Activated CD4-positive, alpha-beta T cell treated with anti-CD3 and anti-CD28 coated beads for 48 hours (primary cell): ENCODE measurements around the gene VWC2.
"Not testable (repeated sequence)": the region's sequence is repeated elsewhere in the genome, so short reads cannot be mapped to it uniquely, and the experiment has no call there.

Experiments
- DNase-seq: peaks from one replicate; pipeline ENCODE4 v3.0.0-alpha.2; 2020

VWC2 gene

GRCh38 chr7:49787980-49788379 lies 14.5 kb downstream of the VWC2 start:
- DNase-seq = no peak

- DNase-seq = no peak
Observed at GRCh38 chr7:49788455-49789059, 15.1 kb downstream of the VWC2 start.

- no peak for DNase-seq
Observed at GRCh38 chr7:49789736-49790135, 16.3 kb downstream of the VWC2 start.

GRCh38 chr7:49790209-49790608 lies 16.8 kb downstream of the VWC2 start:
- DNase-seq = no peak

GRCh38 chr7:49791088-49791741 lies 17.8 kb downstream of the VWC2 start:
- no peak for DNase-seq

GRCh38 chr7:49797987-49798660 lies 24.7 kb downstream of the VWC2 start:
- DNase-seq = no peak

- no peak for DNase-seq
Observed at GRCh38 chr7:49800031-49800430, 26.6 kb downstream of the VWC2 start.

GRCh38 chr7:49802600-49802999 lies 29.2 kb downstream of the VWC2 start:
- no peak for DNase-seq

GRCh38 chr7:49803812-49804211 lies 30.4 kb downstream of the VWC2 start:
- DNase-seq = no peak

- DNase-seq = no peak
Observed at GRCh38 chr7:49805371-49806007, 32.1 kb downstream of the VWC2 start.

GRCh38 chr7:49812534-49812933 lies 39.1 kb downstream of the VWC2 start:
- DNase-seq = no peak

GRCh38 chr7:49817279-49817678 lies 43.8 kb downstream of the VWC2 start:
- no peak for DNase-seq

GRCh38 chr7:49821181-49821580 lies 47.7 kb downstream of the VWC2 start:
- DNase-seq = no peak

GRCh38 chr7:49822856-49823255 lies 49.4 kb downstream of the VWC2 start:
- no peak for DNase-seq

GRCh38 chr7:49823566-49823965 lies 50.1 kb downstream of the VWC2 start:
- DNase-seq = no peak

GRCh38 chr7:49839863-49840645 lies 66.6 kb downstream of the VWC2 start:
- DNase-seq = no peak

GRCh38 chr7:49840751-49841405 lies 67.4 kb downstream of the VWC2 start:
- DNase-seq = no peak

- DNase-seq = no peak
Observed at GRCh38 chr7:49845626-49846025, 72.2 kb downstream of the VWC2 start.

GRCh38 chr7:49848211-49848841 lies 74.9 kb downstream of the VWC2 start:
- no peak for DNase-seq

- DNase-seq = no peak
Observed at GRCh38 chr7:49850921-49851613, 77.6 kb downstream of the VWC2 start.

- not testable (repeated sequence) for DNase-seq
Observed at GRCh38 chr7:49851614-49851934, 78.1 kb downstream of the VWC2 start.
